ENCODE measurements around the gene ASGR1.

DNA sequence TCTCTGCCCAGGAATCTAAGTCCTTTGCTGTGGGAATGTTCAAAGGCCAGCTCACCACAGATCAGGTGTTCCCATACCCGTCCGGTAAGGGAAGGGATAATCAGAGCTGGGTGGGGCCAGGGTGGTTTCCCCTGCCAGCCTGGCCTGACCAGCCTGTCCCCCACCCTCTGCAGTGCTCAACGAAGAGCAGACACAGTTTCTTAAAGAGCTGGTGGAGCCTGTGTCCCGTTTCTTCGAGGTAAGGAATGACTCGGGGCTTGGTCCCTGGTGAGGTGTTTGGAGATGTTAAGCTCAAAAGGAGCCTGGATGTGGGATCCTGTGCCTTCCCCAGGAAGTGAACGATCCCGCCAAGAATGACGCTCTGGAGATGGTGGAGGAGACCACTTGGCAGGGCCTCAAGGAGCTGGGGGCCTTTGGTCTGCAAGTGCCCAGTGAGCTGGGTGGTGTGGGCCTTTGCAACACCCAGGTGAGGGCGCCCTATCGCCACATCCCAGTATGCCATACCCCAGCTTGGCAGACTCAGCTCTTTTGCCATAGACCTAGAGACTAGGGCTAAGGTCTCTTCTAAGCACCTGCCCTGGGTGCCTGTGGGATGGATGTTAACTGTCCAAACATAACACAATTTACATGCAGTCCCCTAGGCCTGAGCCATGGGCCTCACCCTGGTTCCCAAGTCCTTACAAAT lies 41.6 kb upstream of the ASGR1 start:
- TF ChIP-seq CTCF (IDR thresholded peaks at IDR 0.05) (peak; percentile 7 to 52 (median 48)), POLR2A (IDR thresholded peaks at IDR 0.05) (no peak)
